Measurements from ENCODE around the gene CDK14.

CDK14 gene

DNA sequence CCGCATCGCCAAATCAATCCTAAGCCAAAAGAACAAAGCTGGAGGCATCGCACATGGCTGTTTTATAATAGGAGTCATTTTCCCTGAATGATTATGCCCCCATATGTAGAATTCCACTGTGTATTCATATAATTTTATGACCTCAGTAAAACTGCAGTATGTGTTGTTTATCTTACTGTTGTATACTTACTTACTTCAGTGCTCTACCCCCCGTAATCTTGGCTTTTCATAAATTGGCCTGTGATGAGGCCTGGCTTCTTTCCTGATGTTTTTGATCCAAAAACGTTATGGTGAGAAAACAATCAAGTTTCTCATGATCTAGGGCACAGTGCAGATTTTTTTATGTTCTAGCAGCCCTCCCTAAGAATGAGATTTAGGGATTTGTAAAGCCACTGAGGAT lies 361.8 kb downstream of the CDK14 start:
- no peak for TF ChIP-seq CTCF (IDR thresholded peaks at IDR 0.05; ENCODE audit: low read depth, low read length)
- no peak for DNase-seq
- Histone ChIP-seq H3K4me3 (ENCODE audit: low read depth, low read length) (no peak overlapping the region), H3K36me3 (no peaks in the 10 kb centered on the region; the same call in 1 of the 2 replicates), H3K27me3 (ENCODE audit: insufficient read depth, low read depth, severe bottlenecking) (no peaks in the 10 kb centered on the region), H3K9me3 (ENCODE audit: severe bottlenecking) (no peaks in the 10 kb centered on the region), H3K27ac (no peak overlapping the region; the same call in 1 of the 2 replicates)

- no peak for DNase-seq
- H3K27ac ChIP-seq, result no peak overlapping the region; the same call in 1 of the 2 replicates
Measured at GRCh38 chr7:90958647-90959046, 362.5 kb downstream of the CDK14 start.

GRCh38 chr7:90961037-90961725 lies 365.1 kb downstream of the CDK14 start:
- no peak overlapping the region for H3K27ac ChIP-seq
- H3K9me3 ChIP-seq (ENCODE audit: severe bottlenecking), result no peaks in the 10 kb centered on the region
- H3K36me3 ChIP-seq, result no peaks in the 10 kb centered on the region
- no peaks in the 10 kb centered on the region for H3K27me3 ChIP-seq (ENCODE audit: insufficient read depth, low read depth, severe bottlenecking)
- no peak for DNase-seq
- no peak overlapping the region for H3K4me3 ChIP-seq (ENCODE audit: low read depth, low read length)
- no peak for TF ChIP-seq CTCF (IDR thresholded peaks at IDR 0.05; ENCODE audit: low read depth, low read length)

More at GRCh38 chr7:90958647-90959046, 362.5 kb downstream of the CDK14 start:
- Histone ChIP-seq H3K9me3 (ENCODE audit: severe bottlenecking) (no peaks in the 10 kb centered on the region), H3K27me3 (ENCODE audit: insufficient read depth, low read depth, severe bottlenecking) (no peaks in the 10 kb centered on the region), H3K4me3 (ENCODE audit: low read depth, low read length) (no peak overlapping the region), H3K36me3 (no peaks in the 10 kb centered on the region; the same call in 1 of the 2 replicates)
- TF ChIP-seq CTCF (IDR thresholded peaks at IDR 0.05; ENCODE audit: low read depth, low read length), result no peak

GRCh38 chr7:90965211-90965610 lies 369.1 kb downstream of the CDK14 start:
- H3K27me3 ChIP-seq (ENCODE audit: insufficient read depth, low read depth, severe bottlenecking), result no peaks in the 10 kb centered on the region
- DNase-seq, result no peak
- H3K36me3 ChIP-seq, result no peaks in the 10 kb centered on the region
- no peak overlapping the region for H3K4me3 ChIP-seq (ENCODE audit: low read depth, low read length)
- TF ChIP-seq CTCF (IDR thresholded peaks at IDR 0.05; ENCODE audit: low read depth, low read length), result no peak
- no peak overlapping the region for H3K27ac ChIP-seq
- no peaks in the 10 kb centered on the region for H3K9me3 ChIP-seq (ENCODE audit: severe bottlenecking)

DNA sequence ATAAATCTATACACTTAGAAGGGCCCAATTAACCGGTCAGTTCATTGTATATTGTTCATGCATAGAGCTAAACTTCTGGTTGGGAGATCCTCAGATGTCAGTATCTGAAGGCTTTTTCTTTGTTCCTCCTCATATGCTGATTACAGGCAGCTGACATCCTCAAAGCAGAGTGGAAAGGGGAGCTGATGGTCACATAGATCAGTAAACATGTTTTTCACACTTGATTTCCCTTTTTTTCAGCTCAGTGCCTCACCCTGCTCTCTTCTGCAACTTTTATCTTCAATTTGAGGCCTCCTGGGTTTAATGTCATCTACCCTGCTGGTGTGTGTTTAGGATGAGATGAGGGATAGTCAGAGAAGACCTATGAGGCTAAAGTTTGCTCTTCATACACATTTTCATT lies 370.2 kb downstream of the CDK14 start:
- no peaks in the 10 kb centered on the region for H3K36me3 ChIP-seq
- no peaks in the 10 kb centered on the region for H3K27me3 ChIP-seq (ENCODE audit: insufficient read depth, low read depth, severe bottlenecking)
- no peak overlapping the region for H3K27ac ChIP-seq
- no peak for TF ChIP-seq CTCF (IDR thresholded peaks at IDR 0.05; ENCODE audit: low read depth, low read length)
- no peaks in the 10 kb centered on the region for H3K9me3 ChIP-seq (ENCODE audit: severe bottlenecking)
- DNase-seq, result no peak
- no peak overlapping the region for H3K4me3 ChIP-seq (ENCODE audit: low read depth, low read length)

GRCh38 chr7:90968871-90969270 lies 372.8 kb downstream of the CDK14 start:
- Histone ChIP-seq H3K27ac (no peak overlapping the region), H3K27me3 (ENCODE audit: insufficient read depth, low read depth, severe bottlenecking) (no peaks in the 10 kb centered on the region), H3K36me3 (no peaks in the 10 kb centered on the region), H3K4me3 (ENCODE audit: low read depth, low read length) (no peak overlapping the region), H3K9me3 (ENCODE audit: severe bottlenecking) (peaks cover 2% of the 10 kb centered on the region)
- no peak for DNase-seq
- TF ChIP-seq CTCF (IDR thresholded peaks at IDR 0.05; ENCODE audit: low read depth, low read length), result no peak
